SK-N-SH treated with all-trans-retinoic acid at 6 μM for 48 hours (cell line): ENCODE data around the gene WWC1.

ENCODE experiments used
- OSR1 ChIP-seq: fragments of 250-450 bp; sonication (Bioruptor Pico); IDR thresholded peaks from 2 replicates; pipeline ENCODE4 v1.8.0; 2022; ENCODE audit warnings: moderate library complexity, mild to moderate bottlenecking, inconsistent platforms
- PPARA ChIP-seq: fragments of 250-450 bp; sonication (Bioruptor Pico); IDR thresholded peaks from 2 replicates; pipeline ENCODE4 v1.5.0; 2020; ENCODE audit warnings: mild to moderate bottlenecking, borderline replicate concordance
- ZC3H10 ChIP-seq: fragments of 250-450 bp; sonication (Bioruptor Pico); IDR thresholded peaks from 2 replicates; pipeline ENCODE4 v1.5.1; 2021; ENCODE audit warnings: mild to moderate bottlenecking, moderate library complexity
- ZFP3 ChIP-seq: fragments of 250-450 bp; sonication (Bioruptor Pico); IDR thresholded peaks from 2 replicates; pipeline ENCODE4 v1.5.0; 2020; ENCODE audit warnings: mild to moderate bottlenecking, moderate library complexity

DNA sequence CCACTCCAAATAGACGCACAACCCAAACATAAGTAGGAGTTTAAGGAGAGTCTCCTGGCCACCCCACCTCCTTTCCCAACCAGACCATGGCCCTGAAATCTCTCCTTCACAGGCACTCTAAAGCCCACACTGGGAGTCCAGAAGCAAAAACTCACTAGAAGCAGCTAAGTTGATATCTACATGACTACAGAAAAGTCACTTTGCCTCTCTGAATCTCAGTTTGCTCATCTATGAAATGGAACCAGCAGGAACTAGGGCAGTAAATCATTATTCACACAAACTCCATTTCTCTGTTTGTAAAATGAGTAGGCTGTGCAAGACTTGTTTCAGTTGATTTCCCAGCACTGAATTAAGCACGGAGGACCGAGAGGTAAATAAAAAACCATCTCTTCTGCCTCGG lies 4.1 kb upstream of the WWC1 start:
- TF ChIP-seq ZC3H10 (CRISPR knock-in tag) (no peak), ZFP3 (CRISPR knock-in tag) (no peak), PPARA (CRISPR knock-in tag) (no peak), OSR1 (CRISPR knock-in tag) (no peak)
